Measurements from ENCODE around the gene CD209.

The CD209 gene

GRCh38 chr19:7704280-7705060, 42.9 kb downstream of the CD209 start:
- DNase-seq = no peak

- no peak for DNase-seq
Observed at GRCh38 chr19:7703332-7703731, 44.0 kb downstream of the CD209 start.

- no peak for DNase-seq
Observed at GRCh38 chr19:7701654-7702457, 45.5 kb downstream of the CD209 start, which contains the start of gene FCER2. Gene FCER2 (minus strand): TSS chr19:7702131. CDS start chr19:7699760, 2,371 bp downstream.

DNA sequence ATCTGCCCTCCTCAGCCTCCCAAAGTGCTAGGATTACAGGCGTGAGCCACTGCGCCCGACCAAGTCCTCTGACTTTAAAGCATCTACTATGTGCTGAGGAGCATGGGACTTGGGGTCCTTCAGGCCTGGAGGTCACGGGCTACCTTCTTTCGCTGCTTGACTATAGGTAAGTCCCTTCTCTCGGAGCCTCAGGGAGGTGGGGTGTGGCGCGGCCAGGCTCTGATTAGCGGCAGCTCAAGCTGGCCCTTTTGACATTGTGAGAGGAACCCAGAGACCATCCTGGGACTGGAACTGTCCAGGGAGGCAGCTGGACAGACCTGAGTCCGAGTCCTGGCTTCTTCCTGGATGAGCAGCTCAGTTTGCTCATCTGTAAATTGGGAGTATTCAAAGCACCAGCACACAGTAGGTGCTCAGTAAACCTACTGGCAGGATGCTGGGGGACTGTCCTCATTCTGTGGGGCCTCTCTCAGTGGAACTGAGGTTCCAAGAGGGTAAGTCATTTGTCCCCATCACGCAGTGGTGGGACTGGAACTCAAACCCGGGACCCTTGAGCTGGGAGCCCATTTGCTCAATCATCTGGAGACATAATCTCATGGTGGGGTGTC, 46.2 kb downstream of the CD209 start:
- no peak for DNase-seq

- no peak for DNase-seq
Observed at GRCh38 chr19:7699417-7700401, 47.6 kb downstream of the CD209 start.

DNA sequence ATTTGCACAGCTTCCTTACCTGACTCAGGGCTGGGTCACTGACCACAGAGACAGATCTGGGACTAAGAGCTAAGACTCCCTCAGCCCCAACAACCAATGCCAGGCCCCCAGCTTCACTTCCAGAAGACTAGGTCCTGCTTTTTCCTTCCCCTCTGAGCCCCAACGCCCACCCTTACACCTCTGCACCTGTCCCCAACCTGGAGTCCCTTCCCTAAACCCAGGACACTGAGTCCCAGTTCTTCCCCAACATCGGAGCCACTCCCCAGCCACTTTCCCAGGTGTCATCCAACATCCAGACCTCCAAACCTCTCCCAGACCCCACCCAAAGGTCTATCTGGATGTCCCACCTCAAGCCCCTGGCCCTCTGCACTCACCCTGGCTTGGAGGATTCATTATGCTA, 48.3 kb downstream of the CD209 start:
- no peak for DNase-seq

DNA sequence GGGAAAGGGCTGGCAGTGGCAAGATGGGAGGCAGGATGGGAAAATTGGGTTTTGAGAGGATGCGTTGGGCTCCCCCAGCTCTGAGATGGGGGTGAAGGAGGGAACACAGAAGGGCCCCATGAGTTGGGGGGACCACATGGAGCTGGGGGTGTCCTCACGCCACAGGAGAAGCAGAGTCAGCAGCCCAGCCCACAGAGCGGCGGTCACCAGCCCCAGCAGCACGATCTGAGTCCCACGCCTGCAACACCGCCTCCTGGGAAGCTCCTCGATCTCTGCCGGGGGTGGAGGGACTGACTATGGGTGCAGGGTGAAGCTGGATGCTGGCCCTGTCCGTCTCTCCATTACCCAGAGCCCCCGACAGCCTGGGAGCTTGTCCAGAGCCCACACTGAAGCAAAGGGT, 48.8 kb downstream of the CD209 start:
- DNase-seq = no peak

GRCh38 chr19:7697721-7698287, 49.5 kb downstream of the CD209 start:
- no peak for DNase-seq

- no peak for DNase-seq
Observed at GRCh38 chr19:7694499-7694898, 52.8 kb downstream of the CD209 start.

- no peak for DNase-seq
Observed at GRCh38 chr19:7692417-7693088, 54.8 kb downstream of the CD209 start.

- no peak for DNase-seq
Observed at GRCh38 chr19:7691497-7691896, 55.8 kb downstream of the CD209 start.

- DNase-seq = no peak
Observed at GRCh38 chr19:7690779-7691258, 56.5 kb downstream of the CD209 start.

All from NCI-H774 (cell line).